Ishikawa (cell line): ENCODE results near the gene PARD3B.
A peak's percentile ranks its signal among the peaks of the same experiment; 100 is the strongest.

Experiments used
- CEBPB ChIP-seq: IDR thresholded peaks from 2 replicates; pipeline ENCODE4 v1.6.1; 2012
- CREB1 ChIP-seq: IDR thresholded peaks from 2 replicates; pipeline ENCODE4 v1.6.1; 2012; ENCODE audit warnings: low read depth
- EGR1 ChIP-seq: IDR thresholded peaks from 2 replicates; pipeline ENCODE4 v1.6.1; 2012
- EP300 ChIP-seq: IDR thresholded peaks from 2 replicates; pipeline ENCODE4 v1.6.1; 2012; ENCODE audit warnings: borderline replicate concordance
- FOXM1 ChIP-seq: IDR thresholded peaks from 2 replicates; pipeline ENCODE4 v1.6.1; 2012; ENCODE audit warnings: low read depth, borderline replicate concordance
- NFIC ChIP-seq: IDR thresholded peaks from 2 replicates; pipeline ENCODE4 v1.6.1; 2012
- RAD21 ChIP-seq: IDR thresholded peaks from 2 replicates; pipeline ENCODE4 v1.6.1; 2012; ENCODE audit warnings: low read depth
- REST ChIP-seq: IDR thresholded peaks from 2 replicates; pipeline ENCODE4 v1.6.1; 2012; ENCODE audit warnings: low read depth, mild to moderate bottlenecking
- TAF1 ChIP-seq: IDR thresholded peaks from 2 replicates; pipeline ENCODE4 v1.6.1; 2012; ENCODE audit warnings: low read depth, mild to moderate bottlenecking
- TCF12 ChIP-seq: IDR thresholded peaks from 2 replicates; pipeline ENCODE4 v1.6.1; 2012; ENCODE audit warnings: low read depth
- TEAD4 ChIP-seq: IDR thresholded peaks from 2 replicates; pipeline ENCODE4 v1.6.1; 2012
- USF1 ChIP-seq: IDR thresholded peaks from 2 replicates; pipeline ENCODE4 v1.6.1; 2012
- YY1 ChIP-seq: IDR thresholded peaks from 2 replicates; pipeline ENCODE4 v1.6.1; 2012; ENCODE audit warnings: low read depth
- ZBTB7A ChIP-seq: IDR thresholded peaks from 2 replicates; pipeline ENCODE4 v1.6.1; 2012; ENCODE audit warnings: low read depth
- TF ChIP-seq, protein P1 (sequence below): IDR thresholded peaks from 2 replicates; pipeline ENCODE4 v1.6.1; 2012

Gene PARD3B

GRCh38 chr2:204678031-204678430, 132.8 kb downstream of the PARD3B start:
- TF ChIP-seq EP300 (no peak), CEBPB (no peak), EGR1 (no peak), FOXM1 (no peak), CREB1 (no peak), YY1 (no peak), TAF1 (no peak), ZBTB7A (no peak), USF1 (no peak)
- TF ChIP-seq, protein P1, sequence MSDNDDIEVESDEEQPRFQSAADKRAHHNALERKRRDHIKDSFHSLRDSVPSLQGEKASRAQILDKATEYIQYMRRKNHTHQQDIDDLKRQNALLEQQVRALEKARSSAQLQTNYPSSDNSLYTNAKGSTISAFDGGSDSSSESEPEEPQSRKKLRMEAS = no peak

GRCh38 chr2:204680576-204680975, 135.3 kb downstream of the PARD3B start:
- TF ChIP-seq CEBPB (no peak), ZBTB7A (no peak), NFIC (no peak), TAF1 (no peak), TEAD4 (peak; percentile 38; the same call in 1 of the 2 replicates), REST (no peak), RAD21 (no peak), YY1 (no peak)
- TF ChIP-seq, protein P1 = no peak

GRCh38 chr2:204681412-204681811, 136.1 kb downstream of the PARD3B start:
- TF ChIP-seq CREB1 (no peak), EGR1 (no peak), CEBPB (no peak), NFIC (no peak), REST (no peak), EP300 (no peak), TAF1 (no peak), USF1 (no peak)
- TF ChIP-seq, protein P1 = no peak

DNA sequence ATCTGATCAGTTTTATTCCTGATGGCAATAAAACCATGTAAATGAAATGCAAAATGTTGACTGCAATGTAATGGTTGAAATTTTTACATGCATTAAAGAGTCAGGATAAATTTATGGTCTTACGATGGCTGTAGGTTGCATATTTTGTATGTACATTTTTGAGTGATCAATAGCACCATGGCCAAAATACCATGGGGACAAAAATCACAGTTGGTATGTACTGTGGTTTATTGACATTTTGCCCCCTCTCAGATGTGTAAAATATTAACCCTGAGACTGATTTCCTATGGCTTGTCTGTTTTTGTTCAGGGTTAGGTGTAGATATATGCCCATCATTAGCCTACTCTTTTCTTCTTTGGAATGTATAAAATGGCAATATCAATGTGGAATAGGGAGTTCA, 138.1 kb downstream of the PARD3B start:
- TF ChIP-seq NFIC (no peak), CREB1 (no peak), CEBPB (no peak)

GRCh38 chr2:204686406-204686805, 141.1 kb downstream of the PARD3B start:
- no peak for TF ChIP-seq TCF12
- TF ChIP-seq USF1 = no peak

DNA sequence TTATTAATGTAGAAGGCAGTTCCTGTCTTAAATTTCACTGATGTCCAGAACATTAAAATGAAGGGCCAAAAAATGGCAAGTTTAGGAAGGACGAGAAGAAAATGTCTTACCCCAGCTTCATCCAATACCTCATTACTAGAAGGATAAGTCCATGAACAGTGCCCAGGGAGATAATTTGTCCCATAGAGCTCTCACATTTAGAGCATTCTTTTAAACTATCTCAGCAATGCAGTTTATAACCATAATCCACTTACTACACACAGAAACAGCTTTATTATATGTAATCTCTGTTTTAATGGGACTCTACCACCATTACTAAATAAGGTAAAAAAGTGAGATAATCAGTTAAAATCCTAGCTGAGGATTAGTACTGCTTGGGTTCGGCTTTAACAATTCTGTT, 142.5 kb downstream of the PARD3B start:
- no peak for TF ChIP-seq TEAD4
- no peak for TF ChIP-seq EP300
- TF ChIP-seq CEBPB = no peak
- TF ChIP-seq, protein P1 = no peak
- no peak for TF ChIP-seq TAF1
- no peak for TF ChIP-seq YY1
- TF ChIP-seq FOXM1 = no peak
- no peak for TF ChIP-seq REST
- TF ChIP-seq CREB1 = no peak
